Fibroblast of skin of back (primary cell): Measurements from ENCODE around the gene EIF4A3.
"Not testable (repeated sequence)": the region's sequence is repeated elsewhere in the genome, so short reads cannot be mapped to it uniquely, and the experiment has no call there.

Experiments
- DNase-seq: peaks from one replicate; pipeline ENCODE4 v3.0.0-alpha.2; 2013

The EIF4A3 gene

GRCh38 chr17:80099291-80100034 lies 47.5 kb downstream of the EIF4A3 start:
- no peak for DNase-seq

- no peak for DNase-seq
Observed at GRCh38 chr17:80097844-80098691, 48.9 kb downstream of the EIF4A3 start.

GRCh38 chr17:80097127-80097621 lies 49.8 kb downstream of the EIF4A3 start:
- DNase-seq: no peak

- no peak for DNase-seq
Observed at GRCh38 chr17:80096561-80097021, 50.3 kb downstream of the EIF4A3 start.

- no peak for DNase-seq
Observed at GRCh38 chr17:80095844-80096475, 51.0 kb downstream of the EIF4A3 start.

GRCh38 chr17:80095038-80095843 lies 51.7 kb downstream of the EIF4A3 start:
- DNase-seq: no peak

GRCh38 chr17:80092959-80093358 lies 54.0 kb downstream of the EIF4A3 start:
- no peak for DNase-seq

GRCh38 chr17:80091376-80091775 lies 55.6 kb downstream of the EIF4A3 start:
- no peak for DNase-seq

GRCh38 chr17:80090164-80090563 lies 56.8 kb downstream of the EIF4A3 start:
- DNase-seq: not testable (repeated sequence)

GRCh38 chr17:80089762-80090161 lies 57.2 kb downstream of the EIF4A3 start:
- no peak for DNase-seq

- no peak for DNase-seq
Observed at GRCh38 chr17:80087346-80088265, 59.3 kb downstream of the EIF4A3 start.

GRCh38 chr17:80086616-80087015 lies 60.3 kb downstream of the EIF4A3 start:
- DNase-seq: no peak

GRCh38 chr17:80086081-80086480 lies 60.8 kb downstream of the EIF4A3 start:
- DNase-seq: no peak

- no peak for DNase-seq
Observed at GRCh38 chr17:80084773-80085172, 62.2 kb downstream of the EIF4A3 start.
